ENCODE results near the gene ZNF26. TPM values are rescaled to one million over a fixed set of nuclear protein-coding genes. Genes with fewer than 3 reads are reported as not detected.

Gene ZNF26, protein sequence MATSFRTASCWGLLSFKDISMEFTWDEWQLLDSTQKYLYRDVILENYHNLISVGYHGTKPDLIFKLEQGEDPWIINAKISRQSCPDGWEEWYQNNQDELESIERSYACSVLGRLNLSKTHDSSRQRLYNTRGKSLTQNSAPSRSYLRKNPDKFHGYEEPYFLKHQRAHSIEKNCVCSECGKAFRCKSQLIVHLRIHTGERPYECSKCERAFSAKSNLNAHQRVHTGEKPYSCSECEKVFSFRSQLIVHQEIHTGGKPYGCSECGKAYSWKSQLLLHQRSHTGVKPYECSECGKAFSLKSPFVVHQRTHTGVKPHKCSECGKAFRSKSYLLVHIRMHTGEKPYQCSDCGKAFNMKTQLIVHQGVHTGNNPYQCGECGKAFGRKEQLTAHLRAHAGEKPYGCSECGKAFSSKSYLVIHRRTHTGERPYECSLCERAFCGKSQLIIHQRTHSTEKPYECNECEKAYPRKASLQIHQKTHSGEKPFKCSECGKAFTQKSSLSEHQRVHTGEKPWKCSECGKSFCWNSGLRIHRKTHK
- total RNA-seq (2022; extraction: Qiagen RNA extraction): 7.0 to 9.0 TPM (median 7.7 TPM) in 5 replicates

DNA sequence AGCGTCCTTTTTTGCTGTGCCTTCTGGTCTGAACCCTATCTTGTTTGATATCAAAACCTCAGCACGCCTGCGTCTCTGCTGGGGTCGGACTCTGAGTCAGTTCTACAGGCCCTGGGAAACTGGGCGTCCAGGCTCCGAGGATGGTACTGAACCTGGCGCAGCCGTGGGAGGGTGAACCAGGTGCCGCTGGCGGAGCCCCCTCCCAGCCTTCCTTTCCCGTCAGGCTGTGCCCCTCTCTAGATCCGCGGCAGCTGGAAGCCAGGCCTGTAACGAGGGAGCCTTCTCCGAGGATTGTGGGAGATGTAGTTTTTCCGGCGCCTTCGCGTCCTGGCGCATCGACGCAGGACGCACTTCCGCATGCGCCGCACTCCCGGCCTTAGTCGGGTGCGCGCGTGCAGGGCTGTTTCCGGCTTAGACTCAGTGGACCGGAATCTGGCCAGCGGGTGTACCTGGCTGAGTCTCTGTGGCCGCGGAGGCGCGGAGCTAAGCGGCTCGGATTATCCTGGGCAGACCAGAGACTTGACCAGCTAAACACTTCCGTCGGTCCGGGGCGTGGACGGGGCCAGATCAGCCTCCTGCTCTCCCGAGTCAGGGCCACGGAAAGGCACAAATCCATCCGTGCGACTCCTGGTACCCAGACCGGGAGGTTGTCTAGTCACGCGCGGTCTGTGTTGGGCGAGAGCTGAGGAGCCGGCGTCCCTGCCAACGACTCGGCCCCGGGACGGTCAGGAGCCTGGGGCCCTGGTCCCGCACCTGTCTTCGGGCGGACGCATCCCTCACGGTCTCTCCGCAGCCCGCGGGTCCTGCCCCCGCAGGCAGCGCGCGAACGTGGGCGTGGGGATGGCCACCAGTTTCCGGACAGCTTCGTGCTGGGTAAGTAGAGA lies at the start of gene ZNF26:
TSS of gene ZNF26 (plus strand) at position 367 of the 884 bp plus-strand sequence. CDS start at position 841, 474 bp downstream.

GRCh38 chr12:132956011-132956788 lies 30.0 kb upstream of the ZNF26 start, which contains the start of gene ZNF605:
Gene ZNF605, minus strand, starts transcription at chr12:132956306. Its CDS starts 10,671 bp downstream, at chr12:132945635.

GRCh38 chr12:133037207-133038005 lies 51.2 kb downstream of the ZNF26 start, which contains the start of gene ZNF84:
Gene ZNF84, plus strand, starts transcription at chr12:133037509. Its CDS starts 3,959 bp downstream, at chr12:133041468.

Other genes starting within 250 kb of the ZNF26 start
- gene ANKLE2, start 224.5 kb upstream of the ZNF26 start, total RNA-seq (2022; extraction: Qiagen RNA extraction): 67.9 to 82.6 TPM (median 78.2 TPM) in 5 replicates
- 18.3 to 22.4 TPM (median 21.2 TPM) in 5 replicates for gene GOLGA3, start 157.5 kb upstream of the ZNF26 start, total RNA-seq (2022; extraction: Qiagen RNA extraction)
- 19.4 to 25.1 TPM (median 22.4 TPM) in 5 replicates for gene CHFR, start 98.8 kb upstream of the ZNF26 start, total RNA-seq (2022; extraction: Qiagen RNA extraction)
- 2.5 to 4.3 TPM (median 3.3 TPM) in 5 replicates for gene ZNF605, start 30.1 kb upstream of the ZNF26 start, total RNA-seq (2022; extraction: Qiagen RNA extraction)
- gene ZNF84, start 51.1 kb downstream of the ZNF26 start, total RNA-seq (2022; extraction: Qiagen RNA extraction): 10.0 to 14.9 TPM (median 12.7 TPM) in 5 replicates
- gene ZNF140, start 94.6 kb downstream of the ZNF26 start, total RNA-seq (2022; extraction: Qiagen RNA extraction): 8.5 to 10.0 TPM (median 9.3 TPM) in 5 replicates
- 0.28 to 0.41 TPM (median 0.31 TPM) in 5 replicates for gene ZNF891, start 143.9 kb downstream of the ZNF26 start, total RNA-seq (2022; extraction: Qiagen RNA extraction)
- gene ZNF10, start 144.3 kb downstream of the ZNF26 start, total RNA-seq (2022; extraction: Qiagen RNA extraction): 1.1 to 2.0 TPM (median 1.6 TPM) in 5 replicates
- gene ZNF268, start 195.1 kb downstream of the ZNF26 start, total RNA-seq (2022; extraction: Qiagen RNA extraction): 9.0 to 13.0 TPM (median 12.3 TPM) in 5 replicates
- gene ANHX, start 249.5 kb downstream of the ZNF26 start, total RNA-seq (2022; extraction: Qiagen RNA extraction): not detected in 5 replicates